IPS-15b (cell line): Measurements from ENCODE around the gene EXOSC2.

Experiments
- H3K27me3 ChIP-seq: one replicate; pipeline ENCODE4 v1.6.1; 2013; ENCODE audit warnings: low read length; ENCODE audit not compliant: control insufficient read depth, insufficient read depth
- H3K36me3 ChIP-seq: one replicate; pipeline ENCODE4 v1.6.1; 2013; ENCODE audit warnings: low read length; ENCODE audit not compliant: control insufficient read depth, insufficient read depth
- H3K4me1 ChIP-seq: one replicate; pipeline ENCODE4 v1.6.1; 2013; ENCODE audit warnings: mild to moderate bottlenecking, low read length; ENCODE audit not compliant: control insufficient read depth, insufficient read depth
- H3K4me3 ChIP-seq: one replicate; pipeline ENCODE4 v1.5.1; 2013; ENCODE audit warnings: low read depth, low read length
- H3K9ac ChIP-seq: one replicate; pipeline ENCODE4 v1.6.1; 2013; ENCODE audit warnings: low read depth, mild to moderate bottlenecking, low read length
- H3K9me3 ChIP-seq: one replicate; pipeline ENCODE4 v1.6.1; 2013; ENCODE audit warnings: mild to moderate bottlenecking, low read length; ENCODE audit not compliant: control insufficient read depth, insufficient read depth

EXOSC2 gene

GRCh38 chr9:130703501-130703900, 9.9 kb downstream of the EXOSC2 start:
- Histone ChIP-seq H3K36me3 (peaks cover 35% of the 10 kb centered on the region), H3K4me3 (no peak overlapping the region), H3K9ac (no peak overlapping the region), H3K4me1 (no peaks in the 10 kb centered on the region), H3K27me3 (no peaks in the 10 kb centered on the region), H3K9me3 (no peaks in the 10 kb centered on the region)

- no peaks in the 10 kb centered on the region for H3K9me3 ChIP-seq
- no peaks in the 10 kb centered on the region for H3K4me1 ChIP-seq
- peaks cover 14% of the 10 kb centered on the region for H3K36me3 ChIP-seq
Measured at GRCh38 chr9:130707225-130707976, 13.8 kb downstream of the EXOSC2 start.

DNA sequence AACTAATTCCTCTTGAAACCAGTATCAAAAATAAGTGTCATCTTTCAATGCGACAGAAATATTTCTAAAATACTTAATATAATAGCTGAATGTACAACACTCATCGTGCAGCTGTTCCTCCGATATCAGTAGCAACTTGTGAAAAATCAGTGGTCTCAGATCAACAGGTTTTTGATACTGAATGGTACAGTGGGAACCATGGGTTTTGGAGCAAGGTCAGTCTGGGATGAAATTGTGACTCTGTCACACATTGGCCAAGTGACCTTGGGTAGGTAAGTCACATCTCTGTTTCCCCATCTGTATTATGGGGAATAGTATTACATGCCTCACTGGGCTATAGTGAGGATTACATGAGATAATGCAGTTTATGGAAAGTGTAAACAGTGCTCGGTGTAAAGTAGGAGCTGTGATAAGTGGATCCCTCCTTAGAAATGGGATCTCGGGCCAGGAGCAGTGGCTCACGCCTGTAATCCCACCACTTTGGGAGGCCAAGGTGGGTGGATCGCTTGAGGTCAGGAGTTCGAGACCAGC, 17.3 kb downstream of the EXOSC2 start:
- Histone ChIP-seq H3K9me3 (no peaks in the 10 kb centered on the region), H3K36me3 (no peaks in the 10 kb centered on the region), H3K4me1 (peaks cover 3% of the 10 kb centered on the region), H3K27me3 (no peaks in the 10 kb centered on the region), H3K9ac (no peak overlapping the region), H3K4me3 (no peak overlapping the region)

More at GRCh38 chr9:130707225-130707976, 13.8 kb downstream of the EXOSC2 start:
- H3K9ac ChIP-seq: no peak overlapping the region
- no peak overlapping the region for H3K4me3 ChIP-seq
- H3K27me3 ChIP-seq: no peaks in the 10 kb centered on the region

DNA sequence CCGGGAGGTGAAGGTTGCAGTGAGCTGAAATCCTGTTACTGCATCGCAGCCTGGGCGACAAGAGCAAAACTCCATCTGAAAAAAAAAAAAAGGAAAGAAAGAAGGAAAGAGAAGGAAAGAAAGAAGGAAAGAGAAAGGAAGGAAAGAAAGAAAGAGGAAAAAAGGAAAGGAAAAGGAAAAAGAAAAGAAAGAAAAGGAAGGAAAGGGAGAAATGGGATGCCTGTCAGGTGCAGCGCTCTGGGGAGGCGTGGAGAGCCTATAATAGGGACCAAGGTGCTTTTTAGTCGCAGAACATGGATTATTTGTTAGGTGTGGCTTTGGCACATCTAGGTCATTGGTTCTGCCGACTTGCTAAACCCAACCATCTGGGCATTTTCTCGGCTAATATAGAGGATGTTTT, 17.9 kb downstream of the EXOSC2 start:
- peaks cover 3% of the 10 kb centered on the region for H3K4me1 ChIP-seq
- no peak overlapping the region for H3K4me3 ChIP-seq
- no peaks in the 10 kb centered on the region for H3K36me3 ChIP-seq
- no peaks in the 10 kb centered on the region for H3K9me3 ChIP-seq
- H3K27me3 ChIP-seq: no peaks in the 10 kb centered on the region
- H3K9ac ChIP-seq: no peak overlapping the region

- peaks cover 3% of the 10 kb centered on the region for H3K4me1 ChIP-seq
- H3K4me3 ChIP-seq: peak overlapping the region; percentile 75
- H3K9ac ChIP-seq: peak overlapping the region; percentile 80
- no peaks in the 10 kb centered on the region for H3K27me3 ChIP-seq
- H3K9me3 ChIP-seq: no peaks in the 10 kb centered on the region
- no peaks in the 10 kb centered on the region for H3K36me3 ChIP-seq
Measured at GRCh38 chr9:130712564-130713285, 19.1 kb downstream of the EXOSC2 start.

DNA sequence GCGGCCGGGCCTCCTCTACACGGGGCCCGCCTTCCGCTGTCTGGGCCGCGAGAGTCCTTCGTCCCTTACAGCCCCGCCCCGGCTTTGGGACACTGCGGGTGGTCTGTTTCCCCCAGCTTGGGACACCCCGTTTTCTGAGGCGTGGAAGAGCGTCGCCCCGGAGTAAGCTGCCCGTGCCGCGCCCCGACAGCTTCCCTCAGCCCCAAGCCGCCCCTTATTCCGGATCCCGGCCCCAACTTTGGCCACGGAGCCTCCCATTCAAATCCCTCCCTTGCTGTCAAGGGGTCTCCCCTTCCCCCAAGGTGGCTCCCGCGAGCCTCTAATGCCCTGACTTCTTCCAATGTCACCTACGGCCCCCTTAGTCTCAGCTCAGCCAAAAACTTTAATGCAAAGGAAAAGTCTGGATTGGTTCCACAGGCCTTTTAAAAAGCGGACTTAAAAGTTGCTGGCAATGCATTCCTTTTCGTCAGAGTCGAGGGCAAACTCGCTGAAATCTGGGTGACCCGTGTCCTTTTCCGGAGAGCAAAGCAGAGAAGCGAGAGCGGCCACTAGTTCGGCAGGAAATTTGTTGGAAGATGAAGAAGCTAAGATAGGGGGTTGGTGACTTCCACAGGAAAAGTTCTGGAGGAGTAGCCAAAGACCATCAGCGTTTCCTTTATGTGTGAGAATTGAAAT, 19.8 kb downstream of the EXOSC2 start:
- Histone ChIP-seq H3K36me3 (no peaks in the 10 kb centered on the region), H3K27me3 (no peaks in the 10 kb centered on the region), H3K9ac (peak overlapping the region; percentile 80), H3K4me1 (peaks cover 3% of the 10 kb centered on the region), H3K4me3 (peak overlapping the region; percentile 75), H3K9me3 (no peaks in the 10 kb centered on the region)

- H3K4me1 ChIP-seq: peaks cover 3% of the 10 kb centered on the region
- no peak overlapping the region for H3K9ac ChIP-seq
- H3K36me3 ChIP-seq: no peaks in the 10 kb centered on the region
- peak overlapping the region; percentile 75 for H3K4me3 ChIP-seq
- no peaks in the 10 kb centered on the region for H3K27me3 ChIP-seq
- no peaks in the 10 kb centered on the region for H3K9me3 ChIP-seq
Measured at GRCh38 chr9:130714586-130715110, 21.1 kb downstream of the EXOSC2 start.

DNA sequence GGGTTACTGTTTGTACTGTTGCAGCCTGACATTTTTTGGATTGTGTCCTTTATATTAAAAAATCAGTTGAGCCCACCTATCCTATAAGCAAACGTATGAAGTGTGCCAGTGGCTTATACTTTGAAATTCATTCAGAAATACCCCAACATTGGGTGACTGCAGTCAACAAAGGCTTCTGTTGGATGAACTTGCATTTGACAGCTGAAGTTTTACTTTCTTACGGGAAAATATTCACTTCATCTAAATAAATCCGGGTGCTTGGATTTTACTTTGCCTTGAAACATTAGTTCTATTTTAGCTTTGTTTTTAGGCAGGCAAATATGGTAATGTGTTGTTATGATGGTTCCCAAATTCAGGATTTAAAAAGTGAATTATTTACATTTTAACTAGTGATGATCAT, 21.7 kb downstream of the EXOSC2 start:
- Histone ChIP-seq H3K4me1 (peaks cover 3% of the 10 kb centered on the region), H3K36me3 (no peaks in the 10 kb centered on the region), H3K9ac (no peak overlapping the region), H3K4me3 (peak overlapping the region; percentile 75), H3K27me3 (no peaks in the 10 kb centered on the region), H3K9me3 (no peaks in the 10 kb centered on the region)

- H3K4me1 ChIP-seq: peaks cover 3% of the 10 kb centered on the region
- H3K9ac ChIP-seq: no peak overlapping the region
- H3K27me3 ChIP-seq: no peaks in the 10 kb centered on the region
Measured at GRCh38 chr9:130718562-130718961, 25.0 kb downstream of the EXOSC2 start.

GRCh38 chr9:130720762-130721161, 27.2 kb downstream of the EXOSC2 start:
- H3K27me3 ChIP-seq: no peaks in the 10 kb centered on the region
- H3K4me3 ChIP-seq: no peak overlapping the region
- no peaks in the 10 kb centered on the region for H3K9me3 ChIP-seq
- H3K36me3 ChIP-seq: peaks cover 2% of the 10 kb centered on the region
- no peak overlapping the region for H3K9ac ChIP-seq
- no peaks in the 10 kb centered on the region for H3K4me1 ChIP-seq

More at GRCh38 chr9:130718562-130718961, 25.0 kb downstream of the EXOSC2 start:
- H3K4me3 ChIP-seq: no peak overlapping the region
- no peaks in the 10 kb centered on the region for H3K9me3 ChIP-seq
- H3K36me3 ChIP-seq: peaks cover 2% of the 10 kb centered on the region

DNA sequence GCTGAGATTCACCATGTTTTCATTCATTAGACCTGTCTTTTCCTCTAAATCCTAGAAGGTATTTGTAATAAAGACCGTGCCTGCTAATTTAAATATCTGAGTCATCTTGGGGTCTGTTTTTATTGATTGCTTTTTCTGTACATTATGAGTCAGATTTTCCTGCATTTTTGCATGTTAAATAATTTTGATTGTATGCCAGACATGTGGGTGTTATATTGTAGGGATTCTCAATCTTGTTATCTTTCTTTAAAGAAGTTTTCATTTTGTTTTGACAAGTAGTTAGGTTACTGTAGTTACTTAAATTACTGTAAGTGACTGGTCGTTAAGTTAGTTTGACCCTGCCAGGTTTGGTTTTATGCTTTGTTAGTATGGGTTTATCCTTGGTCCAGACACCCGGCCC, 35.1 kb downstream of the EXOSC2 start:
- H3K36me3 ChIP-seq: no peaks in the 10 kb centered on the region
- H3K4me3 ChIP-seq: no peak overlapping the region
- H3K9me3 ChIP-seq: no peaks in the 10 kb centered on the region
- no peaks in the 10 kb centered on the region for H3K4me1 ChIP-seq
- no peak overlapping the region for H3K9ac ChIP-seq
- H3K27me3 ChIP-seq: no peaks in the 10 kb centered on the region
